ENCODE data around the gene EXOC3L1. TPM values are rescaled to one million over a fixed set of nuclear protein-coding genes. Genes with fewer than 3 reads are reported as not detected.

The EXOC3L1 gene
- total and polyA plus RNA-seq, 2 of the 13 experiments (the other 11 are each of a cell fraction or from before 2014, with no cell fraction given) = 0.12 TPM; not detected in 1

DNA sequence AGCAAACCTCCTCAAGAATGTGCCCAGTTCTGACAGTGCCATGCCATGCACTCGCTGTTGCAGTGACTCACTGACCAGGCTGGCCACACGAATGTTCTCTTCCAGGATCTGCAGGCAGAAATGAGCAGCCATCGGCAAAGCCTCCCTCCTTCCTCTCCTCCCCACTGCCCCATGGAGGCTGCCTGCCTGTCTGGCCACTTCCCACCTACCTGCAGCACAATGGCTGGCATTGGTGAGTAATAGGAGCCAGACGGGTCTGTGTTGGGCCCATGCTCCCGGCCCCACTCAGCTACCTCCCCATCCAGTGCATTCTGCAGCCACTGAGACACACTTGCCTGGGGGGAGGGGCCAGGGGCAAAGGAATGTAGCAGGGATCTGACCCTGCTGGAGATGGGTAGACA is 3.4 kb downstream of the EXOC3L1 start (continued):
- TF ChIP-seq, protein P1, sequence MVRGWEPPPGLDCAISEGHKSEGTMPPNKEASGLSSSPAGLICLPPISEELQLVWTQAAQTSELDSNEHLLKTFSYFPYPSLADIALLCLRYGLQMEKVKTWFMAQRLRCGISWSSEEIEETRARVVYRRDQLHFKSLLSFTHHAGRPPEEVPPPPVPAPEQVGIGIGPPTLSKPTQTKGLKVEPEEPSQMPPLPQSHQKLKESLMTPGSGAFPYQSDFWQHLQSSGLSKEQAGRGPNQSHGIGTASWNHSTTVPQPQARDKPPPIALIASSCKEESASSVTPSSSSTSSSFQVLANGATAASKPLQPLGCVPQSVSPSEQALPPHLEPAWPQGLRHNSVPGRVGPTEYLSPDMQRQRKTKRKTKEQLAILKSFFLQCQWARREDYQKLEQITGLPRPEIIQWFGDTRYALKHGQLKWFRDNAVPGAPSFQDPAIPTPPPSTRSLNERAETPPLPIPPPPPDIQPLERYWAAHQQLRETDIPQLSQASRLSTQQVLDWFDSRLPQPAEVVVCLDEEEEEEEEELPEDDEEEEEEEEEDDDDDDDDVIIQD (CRISPR knock-in tag; IDR thresholded peaks at IDR 0.05; ENCODE audit: low read depth) = no peak
- no peak for TF ChIP-seq KAT8 (CRISPR knock-in tag; IDR thresholded peaks at IDR 0.05)
- TF ChIP-seq, protein P2, sequence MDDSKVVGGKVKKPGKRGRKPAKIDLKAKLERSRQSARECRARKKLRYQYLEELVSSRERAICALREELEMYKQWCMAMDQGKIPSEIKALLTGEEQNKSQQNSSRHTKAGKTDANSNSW (CRISPR knock-in tag; IDR thresholded peaks at IDR 0.05; ENCODE audit: borderline replicate concordance) = no peak
- TF ChIP-seq ZNF605 (CRISPR knock-in tag; IDR thresholded peaks at IDR 0.05) = 0 out of 2 replicates have a peak, but pooled peaks have one; percentile 21
- no peak for TF ChIP-seq ZMYM4 (CRISPR knock-in tag; IDR thresholded peaks at IDR 0.05)
- no peak for TF ChIP-seq ZNF800 (CRISPR knock-in tag; IDR thresholded peaks at IDR 0.05)
- peak; percentile 60; the same call in 1 of the 2 replicates for TF ChIP-seq ZNF281 (CRISPR knock-in tag; IDR thresholded peaks at IDR 0.05; ENCODE audit: borderline replicate concordance)
- TF ChIP-seq RFXAP (CRISPR knock-in tag; IDR thresholded peaks at IDR 0.05; ENCODE audit: borderline replicate concordance) = no peak
- TF ChIP-seq, protein P3, sequence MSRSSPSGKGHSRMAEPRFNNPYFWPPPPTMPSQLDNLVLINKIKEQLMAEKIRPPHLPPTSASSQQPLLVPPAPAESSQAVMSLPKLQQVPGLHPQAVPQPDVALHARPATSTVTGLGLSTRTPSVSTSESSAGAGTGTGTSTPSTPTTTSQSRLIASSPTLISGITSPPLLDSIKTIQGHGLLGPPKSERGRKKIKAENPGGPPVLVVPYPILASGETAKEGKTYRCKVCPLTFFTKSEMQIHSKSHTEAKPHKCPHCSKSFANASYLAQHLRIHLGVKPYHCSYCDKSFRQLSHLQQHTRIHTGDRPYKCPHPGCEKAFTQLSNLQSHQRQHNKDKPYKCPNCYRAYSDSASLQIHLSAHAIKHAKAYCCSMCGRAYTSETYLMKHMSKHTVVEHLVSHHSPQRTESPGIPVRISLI (CRISPR knock-in tag; IDR thresholded peaks at IDR 0.05; ENCODE audit: borderline replicate concordance) = no peak
- TF ChIP-seq, protein P4, sequence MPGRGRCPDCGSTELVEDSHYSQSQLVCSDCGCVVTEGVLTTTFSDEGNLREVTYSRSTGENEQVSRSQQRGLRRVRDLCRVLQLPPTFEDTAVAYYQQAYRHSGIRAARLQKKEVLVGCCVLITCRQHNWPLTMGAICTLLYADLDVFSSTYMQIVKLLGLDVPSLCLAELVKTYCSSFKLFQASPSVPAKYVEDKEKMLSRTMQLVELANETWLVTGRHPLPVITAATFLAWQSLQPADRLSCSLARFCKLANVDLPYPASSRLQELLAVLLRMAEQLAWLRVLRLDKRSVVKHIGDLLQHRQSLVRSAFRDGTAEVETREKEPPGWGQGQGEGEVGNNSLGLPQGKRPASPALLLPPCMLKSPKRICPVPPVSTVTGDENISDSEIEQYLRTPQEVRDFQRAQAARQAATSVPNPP (CRISPR knock-in tag; IDR thresholded peaks at IDR 0.05) = no peak
- TF ChIP-seq, protein P5, sequence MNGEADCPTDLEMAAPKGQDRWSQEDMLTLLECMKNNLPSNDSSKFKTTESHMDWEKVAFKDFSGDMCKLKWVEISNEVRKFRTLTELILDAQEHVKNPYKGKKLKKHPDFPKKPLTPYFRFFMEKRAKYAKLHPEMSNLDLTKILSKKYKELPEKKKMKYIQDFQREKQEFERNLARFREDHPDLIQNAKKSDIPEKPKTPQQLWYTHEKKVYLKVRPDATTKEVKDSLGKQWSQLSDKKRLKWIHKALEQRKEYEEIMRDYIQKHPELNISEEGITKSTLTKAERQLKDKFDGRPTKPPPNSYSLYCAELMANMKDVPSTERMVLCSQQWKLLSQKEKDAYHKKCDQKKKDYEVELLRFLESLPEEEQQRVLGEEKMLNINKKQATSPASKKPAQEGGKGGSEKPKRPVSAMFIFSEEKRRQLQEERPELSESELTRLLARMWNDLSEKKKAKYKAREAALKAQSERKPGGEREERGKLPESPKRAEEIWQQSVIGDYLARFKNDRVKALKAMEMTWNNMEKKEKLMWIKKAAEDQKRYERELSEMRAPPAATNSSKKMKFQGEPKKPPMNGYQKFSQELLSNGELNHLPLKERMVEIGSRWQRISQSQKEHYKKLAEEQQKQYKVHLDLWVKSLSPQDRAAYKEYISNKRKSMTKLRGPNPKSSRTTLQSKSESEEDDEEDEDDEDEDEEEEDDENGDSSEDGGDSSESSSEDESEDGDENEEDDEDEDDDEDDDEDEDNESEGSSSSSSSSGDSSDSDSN (CRISPR knock-in tag; IDR thresholded peaks at IDR 0.05) = no peak
- TF ChIP-seq IKZF5 (CRISPR knock-in tag; IDR thresholded peaks at IDR 0.05) = no peak
- no peak for TF ChIP-seq ZSCAN31 (CRISPR knock-in tag; IDR thresholded peaks at IDR 0.05; ENCODE audit: low read depth)
- no peak for TF ChIP-seq ZNF441 (CRISPR knock-in tag; IDR thresholded peaks at IDR 0.05; ENCODE audit: borderline replicate concordance)

All from HepG2 (cell line).